ENCODE data around the gene CIAPIN1.
A peak's percentile ranks its signal among the peaks of the same experiment; 100 is the strongest.
"Not testable (repeated sequence)": the region's sequence is repeated elsewhere in the genome, so short reads cannot be mapped to it uniquely, and the experiment has no call there.

CIAPIN1 gene

GRCh38 chr16:57476546-57477410, 29.6 kb upstream of the CIAPIN1 start:
- DNase-seq, result no peak

- DNase-seq, result peak; percentile 72
These were observed 28.6 kb upstream of the CIAPIN1 start for GRCh38 chr16:57475711-57476339.

- no peak for DNase-seq
These were observed 27.8 kb upstream of the CIAPIN1 start for GRCh38 chr16:57474671-57475661.

- no peak for DNase-seq
These were observed 26.7 kb upstream of the CIAPIN1 start for GRCh38 chr16:57473906-57474305.

- DNase-seq, result no peak
These were observed 26.1 kb upstream of the CIAPIN1 start for GRCh38 chr16:57473176-57473840.

- no peak for DNase-seq
These were observed 25.5 kb upstream of the CIAPIN1 start for GRCh38 chr16:57472665-57473060.

GRCh38 chr16:57471852-57472664, 24.9 kb upstream of the CIAPIN1 start:
- DNase-seq, result no peak

GRCh38 chr16:57471209-57471608, 24.0 kb upstream of the CIAPIN1 start:
- no peak for DNase-seq

GRCh38 chr16:57470711-57471110, 23.5 kb upstream of the CIAPIN1 start:
- DNase-seq, result no peak

- no peak for DNase-seq
These were observed 22.8 kb upstream of the CIAPIN1 start for GRCh38 chr16:57469917-57470470.

GRCh38 chr16:57469046-57469445, 21.9 kb upstream of the CIAPIN1 start:
- DNase-seq, result no peak

GRCh38 chr16:57468346-57468745, 21.2 kb upstream of the CIAPIN1 start:
- DNase-seq, result no peak

GRCh38 chr16:57464523-57464922, 17.3 kb upstream of the CIAPIN1 start:
- DNase-seq, result no peak

GRCh38 chr16:57462978-57463362, 15.8 kb upstream of the CIAPIN1 start:
- no peak for DNase-seq

- DNase-seq, result peak; percentile 94
These were observed 15.2 kb upstream of the CIAPIN1 start, which contains the start of gene POLR2C for GRCh38 chr16:57462209-57462977. POLR2C (plus strand) TSS chr16:57462679; CDS start chr16:57462725, 46 bp downstream.

- DNase-seq, result no peak
These were observed 4.8 kb upstream of the CIAPIN1 start for GRCh38 chr16:57452021-57452420.

GRCh38 chr16:57446531-57447185, 527 bp downstream of the CIAPIN1 start:
- DNase-seq, result no peak

- DNase-seq, result no peak
These were observed 1.7 kb downstream of the CIAPIN1 start for GRCh38 chr16:57445510-57445909.

GRCh38 chr16:57444711-57445110, 2.5 kb downstream of the CIAPIN1 start:
- no peak for DNase-seq

GRCh38 chr16:57440551-57440950, 6.6 kb downstream of the CIAPIN1 start:
- not testable (repeated sequence) for DNase-seq

All from activated CD8-positive, alpha-beta memory T cell treated with anti-CD3 and anti-CD28 coated beads, Interleukin-2, amount 50 U/mL, for 4 hours (primary cell).